ENCODE measurements around the gene PDE7B.

DNA sequence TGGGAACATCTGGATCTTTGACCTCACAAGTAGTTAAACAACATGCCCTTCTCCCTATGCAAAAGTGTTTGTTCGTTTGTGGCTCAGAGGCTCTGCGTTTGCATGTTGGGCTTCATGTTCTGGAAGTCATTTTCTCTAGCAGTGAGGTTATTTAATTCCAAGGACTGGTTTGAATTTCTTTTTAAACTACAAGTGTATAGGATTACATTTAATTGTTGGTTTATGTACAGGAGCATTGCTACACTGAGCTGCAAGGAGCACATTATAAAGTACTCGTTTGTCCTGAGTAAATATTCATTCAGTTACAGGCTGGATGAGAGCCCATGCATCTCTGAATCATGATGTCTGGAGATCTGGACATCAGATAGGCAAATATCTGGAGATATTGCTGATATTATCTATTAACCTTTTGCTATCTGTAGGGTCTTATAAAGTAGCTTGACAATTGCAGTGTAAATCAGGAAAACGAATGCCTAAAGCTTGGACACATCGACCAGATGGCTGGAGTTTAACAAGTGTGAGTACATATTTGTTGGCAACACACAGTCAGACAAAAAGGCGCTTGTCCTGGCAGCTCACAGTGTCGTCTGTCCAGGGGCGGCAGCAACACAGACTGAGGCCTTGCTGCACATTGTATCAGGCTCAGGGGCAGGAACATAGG, 84.6 kb downstream of the PDE7B start:
- no peak for TF ChIP-seq CTCF (IDR thresholded peaks at IDR 0.05)
- TF ChIP-seq POLR2A (IDR thresholded peaks at IDR 0.05), result no peak
- no peak for TF ChIP-seq EP300 (IDR thresholded peaks at IDR 0.05)

All from tibial nerve (tissue), 4 donors.